Neural progenitor cell (in vitro differentiated cells): Measurements from ENCODE around the gene PIK3C2B. TPM values are rescaled to one million over a fixed set of nuclear protein-coding genes. Genes with fewer than 3 reads are reported as not detected.
A peak's percentile ranks its signal among the peaks of the same experiment; 100 is the strongest.

Source experiments
- DNase-seq: peaks from one replicate; pipeline ENCODE4 v3.0.0-alpha.2; 2016; ENCODE audit warnings: low spot score
- H2AFZ ChIP-seq: fragments of 200-600 bp; sonication (generic); replicated peaks from 2 replicates; pipeline ENCODE4 v1.6.1; 2016; ENCODE audit warnings: antibody characterized with exemption
- H3F3A ChIP-seq: fragments of 200-600 bp; sonication (generic); 2 replicates; pipeline ENCODE4 v1.6.1; 2016; ENCODE audit warnings: antibody characterized with exemption, low read depth
- H3K27ac ChIP-seq: fragments of 200-600 bp; sonication (generic); 2 replicates; pipeline ENCODE4 v1.5.1; 2016; ENCODE audit warnings: mild to moderate bottlenecking
- H3K27me3 ChIP-seq: fragments of 200-600 bp; sonication (generic); 2 replicates; pipeline ENCODE4 v1.6.1; 2016; ENCODE audit warnings: mild to moderate bottlenecking, moderate library complexity
- H3K36me3 ChIP-seq: fragments of 200-600 bp; sonication (generic); 2 replicates; pipeline ENCODE4 v1.5.1; 2016
- H3K4me1 ChIP-seq: fragments of 200-600 bp; sonication (generic); 2 replicates; pipeline ENCODE4 v1.6.1; 2016; ENCODE audit warnings: mixed run types
- H3K4me2 ChIP-seq: fragments of 200-600 bp; sonication (generic); 2 replicates; pipeline ENCODE4 v1.6.1; 2016
- H3K4me3 ChIP-seq: fragments of 200-600 bp; sonication (generic); 2 replicates; pipeline ENCODE4 v1.5.1; 2016
- H3K79me2 ChIP-seq: fragments of 200-600 bp; sonication (generic); 2 replicates; pipeline ENCODE4 v1.6.1; 2016; ENCODE audit warnings: low read depth
- H3K9ac ChIP-seq: fragments of 200-600 bp; sonication (generic); 2 replicates; pipeline ENCODE4 v1.6.1; 2016
- H3K9me3 ChIP-seq: fragments of 200-600 bp; sonication (generic); 2 replicates; pipeline ENCODE4 v1.5.1; 2016; ENCODE audit warnings: low read depth
- H4K20me1 ChIP-seq: fragments of 200-600 bp; sonication (generic); 2 replicates; pipeline ENCODE4 v1.6.1; 2016; ENCODE audit warnings: low read depth
- H3K27ac Mint-ChIP-seq: 3 replicates; pipeline ENCODE4 v1.8.0; 2021; ENCODE audit warnings: mixed read lengths
- H3K27me3 Mint-ChIP-seq: 2 replicates; pipeline ENCODE4 v1.8.0; 2022; ENCODE audit warnings: low read depth, mild to moderate bottlenecking, inconsistent platforms, moderate library complexity, mixed read lengths; ENCODE audit not compliant: insufficient read depth
- H3K36me3 Mint-ChIP-seq: 3 replicates; pipeline ENCODE4 v1.8.0; 2021; ENCODE audit warnings: mixed read lengths
- H3K4me1 Mint-ChIP-seq: 3 replicates; pipeline ENCODE4 v1.8.0; 2021; ENCODE audit warnings: mixed read lengths
- H3K4me3 Mint-ChIP-seq: 3 replicates; pipeline ENCODE4 v1.8.0; 2021; ENCODE audit warnings: mild to moderate bottlenecking, moderate library complexity, mixed read lengths
- H3K9me3 Mint-ChIP-seq: 3 replicates; pipeline ENCODE4 v1.8.0; 2020; ENCODE audit warnings: mixed read lengths
- EZH2 ChIP-seq: fragments of 200-600 bp; sonication (generic); IDR thresholded peaks from 2 replicates; pipeline ENCODE4 v1.6.1; 2017; ENCODE audit warnings: antibody characterized with exemption, mild to moderate bottlenecking, moderate library complexity
- EZH2phosphoT487 ChIP-seq: fragments of 200-600 bp; sonication (generic); IDR thresholded peaks from 2 replicates; pipeline ENCODE4 v1.6.1; 2017; ENCODE audit warnings: antibody characterized with exemption
- total RNA-seq: library from RNA; depleted of rRNA; stranded (reverse); fragments of >200 nt; gene quantifications from 2 replicates; pipeline ENCODE4 v1.2.3, GENCODE V29; 2015; ENCODE audit warnings: low replicate concordance
- TF ChIP-seq, protein P1 (sequence below): fragments of 200-600 bp; sonication (generic); IDR thresholded peaks from 2 replicates; pipeline ENCODE4 v1.5.1; 2017; ENCODE audit warnings: antibody characterized with exemption, mild to moderate bottlenecking

Gene PIK3C2B
- total RNA-seq, 1 donor from 2014 or later = 20.7 TPM

DNA sequence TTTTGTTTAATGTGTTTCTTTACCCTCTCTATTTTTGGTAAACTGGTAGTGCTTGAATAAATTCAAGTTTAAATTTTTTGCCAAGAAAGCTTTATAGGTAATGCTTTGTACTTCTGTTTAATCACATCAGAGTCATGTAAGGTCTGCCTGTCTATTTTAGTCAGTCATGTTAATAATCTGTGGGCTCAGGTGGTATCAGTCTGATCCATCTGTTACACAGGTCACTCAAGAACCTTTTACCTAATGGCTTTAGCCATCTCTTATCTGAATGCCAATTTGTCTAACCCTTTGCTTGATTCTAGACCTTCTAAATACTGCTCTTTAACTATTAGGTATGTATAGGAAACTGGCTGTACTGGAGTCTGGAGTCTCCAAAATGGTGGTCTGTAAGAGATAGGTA lies 38.2 kb upstream of the PIK3C2B start:
- TF ChIP-seq, protein P1, sequence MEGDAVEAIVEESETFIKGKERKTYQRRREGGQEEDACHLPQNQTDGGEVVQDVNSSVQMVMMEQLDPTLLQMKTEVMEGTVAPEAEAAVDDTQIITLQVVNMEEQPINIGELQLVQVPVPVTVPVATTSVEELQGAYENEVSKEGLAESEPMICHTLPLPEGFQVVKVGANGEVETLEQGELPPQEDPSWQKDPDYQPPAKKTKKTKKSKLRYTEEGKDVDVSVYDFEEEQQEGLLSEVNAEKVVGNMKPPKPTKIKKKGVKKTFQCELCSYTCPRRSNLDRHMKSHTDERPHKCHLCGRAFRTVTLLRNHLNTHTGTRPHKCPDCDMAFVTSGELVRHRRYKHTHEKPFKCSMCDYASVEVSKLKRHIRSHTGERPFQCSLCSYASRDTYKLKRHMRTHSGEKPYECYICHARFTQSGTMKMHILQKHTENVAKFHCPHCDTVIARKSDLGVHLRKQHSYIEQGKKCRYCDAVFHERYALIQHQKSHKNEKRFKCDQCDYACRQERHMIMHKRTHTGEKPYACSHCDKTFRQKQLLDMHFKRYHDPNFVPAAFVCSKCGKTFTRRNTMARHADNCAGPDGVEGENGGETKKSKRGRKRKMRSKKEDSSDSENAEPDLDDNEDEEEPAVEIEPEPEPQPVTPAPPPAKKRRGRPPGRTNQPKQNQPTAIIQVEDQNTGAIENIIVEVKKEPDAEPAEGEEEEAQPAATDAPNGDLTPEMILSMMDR = no peak
- TF ChIP-seq EZH2 = no peak
- no peak for TF ChIP-seq EZH2phosphoT487
- H3K9me3 ChIP-seq = no peaks in the 10 kb centered on the region
- H2AFZ ChIP-seq = no peak overlapping the region
- H4K20me1 ChIP-seq = peaks cover 10% of the 10 kb centered on the region
- Mint-ChIP-seq H3K27me3 (no peaks in the 10 kb centered on the region), H3K4me1 (no peaks in the 10 kb centered on the region), H3K4me3 (no peak overlapping the region), H3K9me3 (no peaks in the 10 kb centered on the region), H3K36me3 (peaks cover 38% of the 10 kb centered on the region), H3K27ac (no peak overlapping the region)
- no peak overlapping the region for H3K4me3 ChIP-seq
- H3K4me2 ChIP-seq = no peak overlapping the region
- no peak overlapping the region for H3K27ac ChIP-seq
- no peaks in the 10 kb centered on the region for H3K79me2 ChIP-seq
- H3K36me3 ChIP-seq = peaks cover 20% of the 10 kb centered on the region
- H3K4me1 ChIP-seq = no peaks in the 10 kb centered on the region
- no peaks in the 10 kb centered on the region for H3K27me3 ChIP-seq
- no peak overlapping the region for H3K9ac ChIP-seq
- no peak for DNase-seq
- H3F3A ChIP-seq = peaks cover 4% of the 10 kb centered on the region

DNA sequence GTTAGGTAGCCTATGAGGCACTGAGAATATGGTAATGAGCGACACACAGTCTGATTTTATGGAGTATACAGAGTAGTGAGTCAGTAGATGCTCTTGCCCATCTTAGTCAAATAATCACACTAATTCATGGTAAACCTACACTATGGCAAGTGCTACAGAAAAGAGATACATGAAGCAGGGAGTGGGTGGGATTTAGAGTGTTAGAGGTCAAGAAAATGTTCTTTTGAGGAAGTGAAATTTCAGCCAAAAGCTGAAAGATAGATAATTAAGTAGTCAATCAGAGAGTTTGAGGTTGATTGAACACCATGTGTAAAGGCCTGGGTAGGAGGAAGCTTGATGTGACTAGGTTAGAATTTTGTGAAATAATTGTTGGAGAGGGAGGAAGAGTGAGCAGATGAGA lies 36.3 kb upstream of the PIK3C2B start:
- Histone ChIP-seq H3K9ac (no peak overlapping the region), H3K36me3 (peaks cover 22% of the 10 kb centered on the region), H3K4me2 (no peak overlapping the region), H3K4me3 (no peak overlapping the region), H4K20me1 (peaks cover 13% of the 10 kb centered on the region), H3K9me3 (no peaks in the 10 kb centered on the region), H3K27me3 (no peaks in the 10 kb centered on the region), H3K79me2 (peaks cover under 1% of the 10 kb centered on the region), H3F3A (peaks cover 4% of the 10 kb centered on the region), H3K27ac (no peak overlapping the region), H2AFZ (no peak overlapping the region), H3K4me1 (no peaks in the 10 kb centered on the region)
- no peak overlapping the region for H3K27ac Mint-ChIP-seq
- H3K9me3 Mint-ChIP-seq = no peaks in the 10 kb centered on the region
- H3K27me3 Mint-ChIP-seq = no peaks in the 10 kb centered on the region
- no peaks in the 10 kb centered on the region for H3K4me1 Mint-ChIP-seq
- H3K36me3 Mint-ChIP-seq = peaks cover 34% of the 10 kb centered on the region
- no peak overlapping the region for H3K4me3 Mint-ChIP-seq
- DNase-seq = no peak
- TF ChIP-seq, protein P1 = no peak
- TF ChIP-seq EZH2 (no peak), EZH2phosphoT487 (no peak)

GRCh38 chr1:204529371-204529895 lies 34.8 kb upstream of the PIK3C2B start:
- no peak for TF ChIP-seq EZH2
- TF ChIP-seq, protein P1 = peak; percentile 6
- H3K36me3 ChIP-seq = peaks cover 22% of the 10 kb centered on the region
- no peaks in the 10 kb centered on the region for H3K9me3 ChIP-seq
- H3K27ac ChIP-seq = no peak overlapping the region
- no peak for DNase-seq
- H3K4me3 ChIP-seq = no peak overlapping the region
- H3F3A ChIP-seq = peaks cover 4% of the 10 kb centered on the region
- Mint-ChIP-seq H3K9me3 (no peaks in the 10 kb centered on the region), H3K27me3 (no peaks in the 10 kb centered on the region), H3K36me3 (peaks cover 34% of the 10 kb centered on the region), H3K27ac (no peak overlapping the region), H3K4me1 (no peaks in the 10 kb centered on the region), H3K4me3 (no peak overlapping the region)
- H3K27me3 ChIP-seq = no peaks in the 10 kb centered on the region
- peaks cover 16% of the 10 kb centered on the region for H3K79me2 ChIP-seq
- no peak overlapping the region for H3K9ac ChIP-seq
- H2AFZ ChIP-seq = no peak overlapping the region
- no peaks in the 10 kb centered on the region for H3K4me1 ChIP-seq
- H3K4me2 ChIP-seq = no peak overlapping the region
- H4K20me1 ChIP-seq = peaks cover 27% of the 10 kb centered on the region
